ENCODE measurements around the gene CA11.

- TF ChIP-seq POLR2A (IDR thresholded peaks at IDR 0.05; ENCODE audit: low read depth, low read length) (no peak), PAX5 (IDR thresholded peaks at IDR 0.05; ENCODE audit: insufficient read depth, low read length, severe bottlenecking) (no peak), POLR2AphosphoS5 (IDR thresholded peaks at IDR 0.05; ENCODE audit: low read depth, low read length) (no peak)
These were observed 24.1 kb upstream of the CA11 start for GRCh38 chr19:48669903-48670668.

Data from GM12891 (cell line).